Activated CD4-positive, alpha-beta T cell treated with anti-CD3 and anti-CD28 coated beads, Interleukin-2, Interleukin-4, amounts not matched to agents 100 ng/mL and 50 ng/mL, durations not matched to agents 16 hours and 8 hours (primary cell): Measurements from ENCODE around the gene TAS2R41.
"Not testable (repeated sequence)": the region's sequence is repeated elsewhere in the genome, so short reads cannot be mapped to it uniquely, and the experiment has no call there.

Experiments used
- DNase-seq: peaks from one replicate; pipeline ENCODE4 v3.0.0-alpha.2; 2020; ENCODE audit warnings: low spot score

TAS2R41 gene

GRCh38 chr7:143456992-143457793 is 20.5 kb upstream of the TAS2R41 start:
- DNase-seq = no peak

GRCh38 chr7:143458263-143458662 is 19.4 kb upstream of the TAS2R41 start:
- no peak for DNase-seq

- DNase-seq = no peak
Observed at GRCh38 chr7:143458681-143459080, 19.0 kb upstream of the TAS2R41 start.

GRCh38 chr7:143459359-143459758 is 18.3 kb upstream of the TAS2R41 start:
- no peak for DNase-seq

- no peak for DNase-seq
Observed at GRCh38 chr7:143460271-143460979, 17.2 kb upstream of the TAS2R41 start.

GRCh38 chr7:143462045-143462444 is 15.6 kb upstream of the TAS2R41 start:
- no peak for DNase-seq

GRCh38 chr7:143463556-143463955 is 14.1 kb upstream of the TAS2R41 start:
- no peak for DNase-seq

- DNase-seq = no peak
Observed at GRCh38 chr7:143463957-143464356, 13.7 kb upstream of the TAS2R41 start.

- no peak for DNase-seq
Observed at GRCh38 chr7:143467724-143468123, 9.9 kb upstream of the TAS2R41 start.

- DNase-seq = not testable (repeated sequence)
Observed at GRCh38 chr7:143472071-143472689, 5.5 kb upstream of the TAS2R41 start.

GRCh38 chr7:143479055-143479766 is 1.5 kb downstream of the TAS2R41 start:
- DNase-seq = no peak

- no peak for DNase-seq
Observed at GRCh38 chr7:143480501-143480900, 2.8 kb downstream of the TAS2R41 start.

- DNase-seq = no peak
Observed at GRCh38 chr7:143484119-143484518, 6.4 kb downstream of the TAS2R41 start.

- DNase-seq = no peak
Observed at GRCh38 chr7:143485094-143485493, 7.4 kb downstream of the TAS2R41 start.

GRCh38 chr7:143485500-143485899 is 7.8 kb downstream of the TAS2R41 start:
- DNase-seq = no peak

- not testable (repeated sequence) for DNase-seq
Observed at GRCh38 chr7:143486266-143486665, 8.6 kb downstream of the TAS2R41 start.

GRCh38 chr7:143487061-143487460 is 9.4 kb downstream of the TAS2R41 start:
- DNase-seq = no peak

- no peak for DNase-seq
Observed at GRCh38 chr7:143487566-143487965, 9.9 kb downstream of the TAS2R41 start.

GRCh38 chr7:143490717-143491306 is 13.1 kb downstream of the TAS2R41 start:
- DNase-seq = no peak

- no peak for DNase-seq
Observed at GRCh38 chr7:143492043-143492471, 14.4 kb downstream of the TAS2R41 start.

- DNase-seq = no peak
Observed at GRCh38 chr7:143492799-143493739, 15.4 kb downstream of the TAS2R41 start.
